Gastroesophageal sphincter (tissue), 4 donors: ENCODE data around the gene DCAF12. TPM values are rescaled to one million over a fixed set of nuclear protein-coding genes. Genes with fewer than 3 reads are reported as not detected.

ENCODE experiments used
- ATAC-seq: fragments of 150-250 bp; one replicate; pipeline ENCODE4 v1.9.1; 2016; ENCODE audit warnings: mild to moderate bottlenecking, moderate library complexity
- H3K27ac ChIP-seq, 4 donors: fragments of 200-600 bp; sonication (generic) in 3 of 4; 1 replicate in 3 of 4; 2 replicates in 1 of 4; pipeline ENCODE4 v1.5.1; 2016 to 2019
- H3K27me3 ChIP-seq: fragments of 200-600 bp; sonication (generic); one replicate; pipeline ENCODE4 v1.5.1; 2019
- H3K36me3 ChIP-seq, 2 donors: fragments of 200-600 bp; sonication (generic); one replicate each; pipeline ENCODE4 v1.5.1; 2019; ENCODE audit warnings: control low read depth in 1 of 2
- H3K4me1 ChIP-seq, 3 donors: fragments of 200-600 bp; sonication (generic); 1 replicate in 2 of 3; 2 replicates in 1 of 3; pipeline ENCODE4 v1.5.1; 2016 to 2019; ENCODE audit warnings: control low read depth in 2 of 3
- H3K4me3 ChIP-seq, 2 donors: fragments of 200-600 bp; sonication (generic); one replicate each; pipeline ENCODE4 v1.5.1; 2019; ENCODE audit warnings: mild to moderate bottlenecking in 1 of 2, moderate library complexity in 1 of 2
- H3K9me3 ChIP-seq, 3 donors: fragments of 200-600 bp; sonication (generic); one replicate each; pipeline ENCODE4 v1.5.1; 2017 to 2019; ENCODE audit warnings: control low read depth in 2 of 3
- EP300 ChIP-seq: sonication (generic); formaldehyde crosslinking; IDR thresholded peaks from one replicate; pipeline ENCODE4 v1.6.1; 2017; ENCODE audit warnings: antibody characterized with exemption, mild to moderate bottlenecking
- POLR2A ChIP-seq, 2 donors: fragments of 450-650 bp; IDR thresholded peaks; one replicate each; pipeline ENCODE4 v1.6.1; 2017; ENCODE audit warnings: antibody characterized with exemption in 2 of 2, mild to moderate bottlenecking in 2 of 2, moderate library complexity in 1 of 2
- POLR2AphosphoS5 ChIP-seq: sonication (generic); formaldehyde crosslinking; IDR thresholded peaks from one replicate; pipeline ENCODE4 v1.6.1; 2017; ENCODE audit warnings: antibody characterized with exemption
- WGBS, 2 donors: methylation state at CpG; one replicate each; pipeline ENCODE4 v1.1.5; 2018; ENCODE audit warnings: low coverage in 1 of 2; 5-methylcytosine and 5-hydroxymethylcytosine counted together
- total RNA-seq, 4 donors: library from RNA; depleted of rRNA; stranded (reverse); fragments of >200 nt; gene quantifications; one replicate each; pipeline ENCODE4 v1.1.0, GENCODE V29; 2016
- TF ChIP-seq, protein P1 (sequence below), 4 experiments: fragments of 200-600 bp in 2 of 4; fragments of 450-650 bp in 2 of 4; sonication (generic) in 1 of 4; IDR thresholded peaks; one replicate each; pipeline ENCODE4 v1.5.1; 2017 to 2019; ENCODE audit warnings: antibody characterized with exemption in 4 of 4, mild to moderate bottlenecking in 2 of 4, moderate library complexity in 2 of 4

Gene DCAF12
- total RNA-seq, 4 donors from 2014 or later = 17.0 to 27.5 (median 24.4) TPM

DNA sequence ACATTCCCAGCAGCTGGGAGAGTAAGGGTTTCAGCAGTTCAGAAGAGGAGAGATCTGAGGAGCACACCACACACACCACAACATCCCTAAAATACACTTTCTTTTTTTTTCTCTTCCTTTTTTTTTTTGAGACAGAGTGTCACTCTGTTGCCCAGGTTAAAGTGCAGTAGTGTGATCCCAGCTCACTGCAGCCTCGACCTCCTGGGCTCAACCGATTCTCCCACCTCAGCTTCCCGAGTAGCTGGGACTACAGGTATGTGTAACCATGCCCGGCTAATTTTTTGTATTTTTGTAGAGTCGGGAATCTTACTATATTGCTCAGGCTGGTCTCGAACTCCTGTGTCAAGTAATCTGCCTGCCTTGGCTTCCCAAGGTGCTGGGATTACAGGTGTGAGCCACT, 42.6 kb upstream of the DCAF12 start:
- Histone ChIP-seq H3K27me3 (no peaks in the 10 kb centered on the region), H3K27ac (no peak overlapping the region), H3K4me1 (peaks cover 0 to 14% (median 0%) of the 10 kb centered on the region in 3 donors), H3K9me3 (no peaks in the 10 kb centered on the region), H3K4me3 (no peak overlapping the region), H3K36me3 (no peaks in the 10 kb centered on the region)
- no peak for ATAC-seq
- 77 to 81% methylated on average over 4 to 5 of the region's 6 CpGs for WGBS, 2 donors
- TF ChIP-seq POLR2A (IDR thresholded peaks at IDR 0.05) (no peak), EP300 (no peak), POLR2AphosphoS5 (no peak)
- TF ChIP-seq, protein P1, sequence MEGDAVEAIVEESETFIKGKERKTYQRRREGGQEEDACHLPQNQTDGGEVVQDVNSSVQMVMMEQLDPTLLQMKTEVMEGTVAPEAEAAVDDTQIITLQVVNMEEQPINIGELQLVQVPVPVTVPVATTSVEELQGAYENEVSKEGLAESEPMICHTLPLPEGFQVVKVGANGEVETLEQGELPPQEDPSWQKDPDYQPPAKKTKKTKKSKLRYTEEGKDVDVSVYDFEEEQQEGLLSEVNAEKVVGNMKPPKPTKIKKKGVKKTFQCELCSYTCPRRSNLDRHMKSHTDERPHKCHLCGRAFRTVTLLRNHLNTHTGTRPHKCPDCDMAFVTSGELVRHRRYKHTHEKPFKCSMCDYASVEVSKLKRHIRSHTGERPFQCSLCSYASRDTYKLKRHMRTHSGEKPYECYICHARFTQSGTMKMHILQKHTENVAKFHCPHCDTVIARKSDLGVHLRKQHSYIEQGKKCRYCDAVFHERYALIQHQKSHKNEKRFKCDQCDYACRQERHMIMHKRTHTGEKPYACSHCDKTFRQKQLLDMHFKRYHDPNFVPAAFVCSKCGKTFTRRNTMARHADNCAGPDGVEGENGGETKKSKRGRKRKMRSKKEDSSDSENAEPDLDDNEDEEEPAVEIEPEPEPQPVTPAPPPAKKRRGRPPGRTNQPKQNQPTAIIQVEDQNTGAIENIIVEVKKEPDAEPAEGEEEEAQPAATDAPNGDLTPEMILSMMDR (IDR thresholded peaks at IDR 0.05) = no peak

DNA sequence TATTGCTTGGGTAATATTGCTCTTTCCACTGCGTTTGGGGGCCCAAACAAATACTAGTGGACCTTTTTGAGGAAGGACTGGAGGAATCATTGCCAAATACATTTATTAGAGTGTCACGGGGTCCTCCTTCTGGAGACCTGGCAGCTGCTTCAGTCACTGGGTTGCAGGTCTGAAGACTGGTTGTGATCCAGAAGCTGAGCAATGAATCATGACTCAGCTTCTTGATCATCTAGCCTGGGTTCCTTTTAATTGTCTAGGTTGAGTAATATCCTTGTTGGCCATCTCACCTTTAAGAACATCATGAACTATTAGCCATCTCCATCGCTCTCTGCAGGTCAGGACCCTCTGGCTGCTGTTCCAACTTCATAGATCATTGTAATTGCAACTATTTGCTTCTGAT, 36.9 kb upstream of the DCAF12 start:
- ATAC-seq = peak; percentile 62
- Histone ChIP-seq H3K4me1 (no peaks in the 10 kb centered on the region), H3K27me3 (no peaks in the 10 kb centered on the region), H3K4me3 (no peak overlapping the region), H3K27ac (no peak overlapping the region), H3K36me3 (no peaks in the 10 kb centered on the region), H3K9me3 (no peaks in the 10 kb centered on the region)
- TF ChIP-seq POLR2AphosphoS5 (peak; percentile 15), EP300 (no peak), POLR2A (IDR thresholded peaks at IDR 0.05) (no peak)
- TF ChIP-seq, protein P1 (IDR thresholded peaks at IDR 0.05) = no peak
- WGBS, 2 donors = 64 to 100% methylated on average over 3 of the region's 3 CpGs

DNA sequence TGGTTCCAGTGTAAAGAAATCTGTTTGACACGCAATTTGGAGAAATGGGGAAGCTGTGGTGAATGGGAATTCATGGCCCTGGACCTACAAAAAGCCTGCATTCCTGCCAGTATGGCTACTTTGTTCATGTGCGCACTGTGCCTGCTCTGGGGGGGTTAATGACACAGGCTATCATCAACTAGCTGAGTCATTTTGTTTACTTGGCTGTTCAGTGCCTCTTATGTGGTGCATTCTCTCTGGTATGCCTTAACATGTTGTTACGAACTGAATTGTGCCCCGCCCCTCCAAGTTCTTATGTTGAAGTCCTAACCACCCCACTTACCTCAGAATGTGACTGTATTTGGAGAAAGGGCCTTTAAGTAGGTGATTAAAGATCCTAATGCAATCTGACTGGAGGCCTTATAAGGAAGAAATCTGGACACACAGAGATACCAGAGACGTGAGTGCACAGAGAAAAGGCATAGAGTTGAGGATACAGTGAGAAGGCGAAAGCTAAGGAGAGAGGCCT, 31.9 kb upstream of the DCAF12 start:
- no peaks in the 10 kb centered on the region for H3K9me3 ChIP-seq
- no peaks in the 10 kb centered on the region for H3K27me3 ChIP-seq
- no peak for TF ChIP-seq EP300
- TF ChIP-seq, protein P1 (IDR thresholded peaks at IDR 0.05) = no peak
- TF ChIP-seq POLR2A (IDR thresholded peaks at IDR 0.05) = no peak
- TF ChIP-seq POLR2AphosphoS5 = no peak
- no peaks in the 10 kb centered on the region for H3K4me1 ChIP-seq
- no peak for ATAC-seq
- no peaks in the 10 kb centered on the region for H3K36me3 ChIP-seq
- WGBS, 2 donors = 67 to 73% methylated on average over 4 of the region's 6 CpGs
- no peak overlapping the region for H3K27ac ChIP-seq
- no peak overlapping the region for H3K4me3 ChIP-seq

DNA sequence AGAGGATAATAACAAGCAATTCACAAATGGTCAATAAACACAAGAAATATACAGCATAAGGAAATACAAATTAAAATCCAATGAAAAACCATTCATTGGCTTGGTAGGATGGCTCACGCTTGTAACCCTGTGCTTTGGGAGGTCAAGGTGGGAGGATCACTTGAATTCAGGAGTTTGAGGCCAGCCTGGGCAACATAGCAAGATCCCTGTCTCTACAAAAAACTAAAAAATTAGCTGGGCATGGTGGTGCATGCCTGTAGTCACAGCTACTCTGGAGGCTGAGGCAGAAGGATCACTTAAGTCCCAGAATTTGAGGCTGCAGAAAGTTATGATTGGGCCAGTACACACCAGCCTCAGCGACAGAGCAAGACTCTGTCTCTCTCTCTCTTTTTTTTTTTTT, 31.4 kb upstream of the DCAF12 start:
- no peaks in the 10 kb centered on the region for H3K27me3 ChIP-seq
- TF ChIP-seq POLR2A (IDR thresholded peaks at IDR 0.05) = no peak
- TF ChIP-seq POLR2AphosphoS5 = no peak
- TF ChIP-seq EP300 = no peak
- TF ChIP-seq, protein P1 (IDR thresholded peaks at IDR 0.05) = no peak
- no peak for ATAC-seq
- H3K9me3 ChIP-seq = no peaks in the 10 kb centered on the region
- H3K27ac ChIP-seq = no peak overlapping the region
- 92 to 96% methylated on average over 2 of the region's 2 CpGs for WGBS, 2 donors
- no peak overlapping the region for H3K4me3 ChIP-seq
- no peaks in the 10 kb centered on the region for H3K36me3 ChIP-seq
- H3K4me1 ChIP-seq = no peaks in the 10 kb centered on the region

DNA sequence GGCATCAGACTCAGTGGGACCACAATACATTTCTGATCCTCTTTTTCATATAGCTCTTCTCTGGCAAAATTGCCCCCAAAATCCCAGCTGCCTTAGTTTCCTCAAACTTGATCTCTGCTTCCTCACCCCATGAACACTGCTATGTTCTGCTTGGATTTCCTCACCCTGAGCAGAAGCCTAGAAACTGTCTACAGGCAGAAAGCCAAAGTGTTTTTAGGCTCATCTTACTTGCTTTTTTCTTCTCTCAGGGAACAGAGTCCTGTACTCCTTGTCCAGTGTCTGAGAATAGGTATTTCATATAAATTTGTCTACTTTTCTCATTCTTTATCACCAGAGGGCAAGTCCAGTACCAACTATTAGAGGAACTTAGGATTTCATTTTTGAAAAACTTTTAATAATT, 30.8 kb upstream of the DCAF12 start:
- H3K36me3 ChIP-seq = no peaks in the 10 kb centered on the region
- no peak overlapping the region for H3K27ac ChIP-seq
- H3K27me3 ChIP-seq = no peaks in the 10 kb centered on the region
- no peaks in the 10 kb centered on the region for H3K4me1 ChIP-seq
- H3K4me3 ChIP-seq = no peak overlapping the region
- no peak for ATAC-seq
- H3K9me3 ChIP-seq = no peaks in the 10 kb centered on the region
- TF ChIP-seq EP300 (no peak), POLR2A (IDR thresholded peaks at IDR 0.05) (no peak), POLR2AphosphoS5 (no peak)
- TF ChIP-seq, protein P1 (IDR thresholded peaks at IDR 0.05) = no peak
